HG03439 (cell line): ENCODE results near the gene SLC15A1.

ENCODE experiments used
- ATAC-seq: cut with Tn5 transposase; IDR thresholded peaks from one replicate; pipeline ENCODE4 v1.9.1; 2021; ENCODE audit warnings: mild to moderate bottlenecking, moderate library complexity; ENCODE audit not compliant: unreplicated experiment

SLC15A1 gene, protein sequence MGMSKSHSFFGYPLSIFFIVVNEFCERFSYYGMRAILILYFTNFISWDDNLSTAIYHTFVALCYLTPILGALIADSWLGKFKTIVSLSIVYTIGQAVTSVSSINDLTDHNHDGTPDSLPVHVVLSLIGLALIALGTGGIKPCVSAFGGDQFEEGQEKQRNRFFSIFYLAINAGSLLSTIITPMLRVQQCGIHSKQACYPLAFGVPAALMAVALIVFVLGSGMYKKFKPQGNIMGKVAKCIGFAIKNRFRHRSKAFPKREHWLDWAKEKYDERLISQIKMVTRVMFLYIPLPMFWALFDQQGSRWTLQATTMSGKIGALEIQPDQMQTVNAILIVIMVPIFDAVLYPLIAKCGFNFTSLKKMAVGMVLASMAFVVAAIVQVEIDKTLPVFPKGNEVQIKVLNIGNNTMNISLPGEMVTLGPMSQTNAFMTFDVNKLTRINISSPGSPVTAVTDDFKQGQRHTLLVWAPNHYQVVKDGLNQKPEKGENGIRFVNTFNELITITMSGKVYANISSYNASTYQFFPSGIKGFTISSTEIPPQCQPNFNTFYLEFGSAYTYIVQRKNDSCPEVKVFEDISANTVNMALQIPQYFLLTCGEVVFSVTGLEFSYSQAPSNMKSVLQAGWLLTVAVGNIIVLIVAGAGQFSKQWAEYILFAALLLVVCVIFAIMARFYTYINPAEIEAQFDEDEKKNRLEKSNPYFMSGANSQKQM

GRCh38 chr13:98752467-98753290, at the start of gene SLC15A1:
Gene SLC15A1, minus strand, starts transcription at chr13:98752672. Its CDS starts 74 bp downstream, at chr13:98752598.
- no peak for ATAC-seq

DNA sequence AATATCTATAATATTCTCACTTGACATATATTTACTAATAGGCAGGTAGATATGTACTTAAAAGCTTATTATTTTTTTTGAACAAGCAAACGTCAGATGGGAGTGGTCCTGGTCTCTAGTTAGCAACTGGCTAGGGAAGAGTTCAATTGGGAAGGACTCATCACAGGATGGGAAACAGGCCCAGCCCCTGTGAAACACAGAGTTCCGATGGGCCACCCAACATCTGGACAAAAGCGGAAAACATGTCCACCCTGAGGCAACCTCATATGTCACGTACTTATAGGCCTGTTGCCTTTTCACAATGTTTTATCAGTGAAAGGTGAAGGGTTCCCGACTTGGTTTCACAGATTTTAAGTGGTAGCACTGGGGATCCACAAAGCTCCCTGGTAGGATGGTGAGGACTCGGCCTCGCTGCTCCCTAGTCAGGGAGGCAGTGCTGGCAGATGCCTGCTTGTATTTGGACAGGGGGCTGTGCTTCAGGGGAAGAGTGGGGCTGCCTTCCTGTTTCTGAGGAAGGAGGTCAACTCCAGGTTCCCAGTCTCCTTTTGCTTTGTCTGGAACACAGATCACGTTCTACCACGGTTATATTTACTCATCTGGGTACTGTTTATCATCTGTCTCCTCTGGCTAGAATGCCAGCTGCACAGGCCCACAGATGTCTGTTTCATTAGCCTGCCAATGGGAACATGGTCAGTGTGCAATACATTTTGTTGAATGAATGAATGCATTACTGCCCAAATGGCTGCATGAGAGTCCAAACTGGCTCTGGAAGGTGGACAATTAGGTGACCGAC, 49.4 kb upstream of the SLC15A1 start:
- ATAC-seq: no peak

DNA sequence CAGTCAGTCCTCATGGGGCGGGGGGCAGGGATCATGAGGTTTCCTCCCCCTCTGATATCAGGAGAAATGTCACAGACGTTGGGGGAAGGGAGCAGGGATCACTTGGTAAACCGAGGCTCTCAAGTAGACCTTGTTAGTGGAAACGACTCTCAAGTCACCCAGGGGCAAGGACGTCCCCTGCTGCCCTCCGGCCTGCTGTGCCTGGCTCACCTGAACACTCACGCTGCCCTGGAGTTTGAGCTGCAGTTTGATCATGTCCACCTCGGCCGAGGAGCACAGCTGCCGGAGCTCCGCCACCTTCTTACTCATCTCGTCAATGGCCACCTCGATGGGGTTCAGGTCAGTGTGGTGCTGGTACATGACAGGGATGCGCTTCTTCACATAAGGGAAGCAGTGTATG, 47.6 kb upstream of the SLC15A1 start:
- no peak for ATAC-seq

GRCh38 chr13:98798849-98799645, 46.6 kb upstream of the SLC15A1 start:
- ATAC-seq: no peak

GRCh38 chr13:98797456-98797855, 45.0 kb upstream of the SLC15A1 start:
- ATAC-seq: no peak

- ATAC-seq: no peak
These were observed 44.3 kb upstream of the SLC15A1 start for GRCh38 chr13:98796798-98797197.

DNA sequence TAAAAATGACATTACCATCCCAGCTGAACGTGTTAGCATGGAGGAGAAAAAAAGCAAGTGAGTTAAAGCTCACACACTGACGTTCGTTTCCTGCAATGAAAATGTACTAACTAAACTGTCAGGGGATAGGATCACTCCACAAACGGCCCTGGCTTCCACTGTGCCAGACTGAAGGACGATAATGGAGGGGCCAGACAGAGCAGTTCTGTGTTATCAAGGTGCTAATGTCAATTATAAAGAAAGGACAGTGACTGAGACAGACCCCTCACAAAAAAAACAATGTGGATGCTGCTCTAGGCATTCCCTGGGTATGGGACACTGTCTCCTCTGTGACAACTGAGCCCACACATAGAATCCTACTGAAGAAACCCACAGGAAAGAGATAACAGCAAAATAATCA, 43.7 kb upstream of the SLC15A1 start:
- ATAC-seq: no peak

DNA sequence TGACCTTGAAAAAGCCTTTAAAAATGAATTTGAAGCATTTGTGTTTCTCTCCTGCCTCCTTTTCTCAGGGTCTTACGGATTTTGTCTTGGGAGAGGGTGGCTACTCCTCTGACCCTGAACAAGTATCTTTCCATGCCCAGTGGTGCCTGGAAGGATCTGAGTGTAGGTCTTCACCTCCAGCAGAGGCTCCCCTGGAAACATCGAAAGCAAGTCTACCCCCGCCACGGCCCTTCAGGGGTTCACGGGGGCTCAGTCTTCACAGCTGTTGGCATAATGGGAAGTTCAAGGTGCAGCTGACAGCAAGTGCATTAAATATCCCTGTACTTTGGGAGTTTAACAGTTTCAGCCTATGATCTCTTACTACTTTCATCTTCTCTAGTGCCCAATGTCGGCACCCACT, 42.7 kb upstream of the SLC15A1 start:
- no peak for ATAC-seq

DNA sequence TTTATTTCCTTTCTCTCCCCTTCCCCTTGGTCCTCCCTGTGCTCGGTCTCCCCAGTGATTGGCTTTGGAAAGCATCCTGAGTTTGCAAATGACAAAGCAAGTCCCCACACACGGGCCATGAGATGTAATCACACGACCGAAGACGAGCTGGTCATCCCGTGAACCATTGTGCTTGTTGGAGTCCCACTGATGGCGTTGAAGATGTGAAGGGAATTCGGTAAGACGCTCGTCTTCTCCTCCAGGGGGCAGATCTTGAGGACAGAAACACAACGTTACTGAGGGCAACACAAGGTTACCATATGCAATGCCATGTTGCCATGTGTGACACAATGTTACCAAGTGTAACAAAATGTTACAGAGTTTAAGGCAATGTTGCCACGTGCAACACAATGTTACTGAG, 42.0 kb upstream of the SLC15A1 start:
- no peak for ATAC-seq

GRCh38 chr13:98792785-98793495, 40.5 kb upstream of the SLC15A1 start:
- no peak for ATAC-seq

DNA sequence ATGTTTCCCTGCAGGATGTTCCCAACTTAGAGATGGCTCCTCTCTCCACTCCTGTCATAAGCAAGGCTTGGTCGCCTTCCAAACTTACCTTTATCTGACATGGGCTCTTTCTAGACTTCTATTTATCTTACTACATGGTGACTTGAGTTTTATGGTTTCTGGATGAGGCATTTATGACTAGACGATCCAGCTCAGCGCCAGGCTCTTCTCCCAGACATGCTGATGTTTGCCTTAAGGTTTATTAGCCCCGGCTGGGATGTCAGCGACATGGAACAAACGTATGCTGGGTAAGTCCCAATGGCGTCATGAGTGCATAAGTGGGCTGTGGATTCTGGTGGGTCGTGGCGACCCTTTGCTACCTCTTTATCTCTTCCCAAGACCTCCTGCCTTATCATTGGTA, 39.8 kb upstream of the SLC15A1 start:
- ATAC-seq: no peak

- no peak for ATAC-seq
These were observed 39.1 kb upstream of the SLC15A1 start for GRCh38 chr13:98791611-98792010.

- ATAC-seq: no peak
These were observed 35.5 kb upstream of the SLC15A1 start for GRCh38 chr13:98787996-98788395.

DNA sequence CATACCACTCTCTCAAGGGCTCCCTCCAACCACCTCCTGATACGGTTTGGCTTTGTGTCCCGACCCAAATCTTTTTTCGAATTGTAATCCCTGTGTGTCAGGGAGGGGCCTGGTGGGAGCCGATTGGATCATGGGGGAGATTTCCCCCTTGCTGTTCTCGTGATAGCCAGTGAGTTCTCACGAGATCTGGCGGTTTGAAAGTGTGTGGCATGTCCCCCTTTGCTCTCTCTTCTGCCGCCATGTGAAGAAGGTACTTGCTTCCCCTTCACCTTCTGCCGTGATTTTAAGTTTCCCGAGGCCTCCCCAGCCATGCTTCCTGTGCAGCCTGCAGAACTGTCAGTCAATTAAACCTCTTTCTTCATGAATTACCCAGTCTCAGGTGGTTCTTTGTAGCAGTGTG, 34.7 kb upstream of the SLC15A1 start:
- ATAC-seq: no peak

GRCh38 chr13:98786023-98786422, 33.6 kb upstream of the SLC15A1 start:
- no peak for ATAC-seq

DNA sequence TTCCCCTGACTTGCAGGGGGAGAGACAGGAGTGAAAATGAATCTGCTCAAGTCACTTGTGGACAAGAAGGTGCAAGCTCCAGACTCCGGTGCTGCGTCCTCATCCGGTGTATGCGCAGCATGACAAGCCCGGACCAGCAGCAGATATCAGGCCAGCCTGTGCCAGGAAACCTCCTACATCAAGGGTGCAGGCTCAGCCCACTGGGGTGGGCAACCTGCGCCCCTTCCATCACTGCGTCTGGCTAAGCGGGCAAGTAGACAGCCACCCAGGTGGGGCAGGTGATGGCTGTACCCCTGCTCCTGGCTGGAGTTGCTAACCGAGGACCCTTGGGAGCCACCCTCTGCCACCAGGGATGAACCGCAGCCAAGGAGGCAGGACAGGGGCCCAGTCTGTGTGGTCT, 32.9 kb upstream of the SLC15A1 start:
- ATAC-seq: no peak

DNA sequence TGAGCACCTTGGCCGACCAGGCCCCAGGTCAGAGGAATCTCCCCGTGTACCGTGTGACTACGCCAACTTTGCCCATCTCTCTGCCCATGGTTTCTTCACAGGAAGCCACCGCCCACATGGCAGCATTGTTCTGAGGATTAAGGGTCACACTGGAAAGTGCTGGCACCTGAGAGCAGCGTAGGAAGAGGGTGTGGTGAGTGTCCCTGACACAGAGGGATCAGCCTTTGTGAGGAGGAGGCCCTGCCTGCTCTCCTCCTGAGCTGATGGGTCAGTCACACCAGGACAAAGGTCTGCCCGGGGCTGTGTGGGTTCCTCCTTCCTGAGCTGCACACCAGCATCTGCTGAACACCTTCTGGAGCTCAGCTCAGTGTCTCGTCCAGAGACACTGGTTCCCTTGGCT, 32.2 kb upstream of the SLC15A1 start:
- ATAC-seq: no peak

GRCh38 chr13:98783856-98784478, 31.5 kb upstream of the SLC15A1 start:
- no peak for ATAC-seq

DNA sequence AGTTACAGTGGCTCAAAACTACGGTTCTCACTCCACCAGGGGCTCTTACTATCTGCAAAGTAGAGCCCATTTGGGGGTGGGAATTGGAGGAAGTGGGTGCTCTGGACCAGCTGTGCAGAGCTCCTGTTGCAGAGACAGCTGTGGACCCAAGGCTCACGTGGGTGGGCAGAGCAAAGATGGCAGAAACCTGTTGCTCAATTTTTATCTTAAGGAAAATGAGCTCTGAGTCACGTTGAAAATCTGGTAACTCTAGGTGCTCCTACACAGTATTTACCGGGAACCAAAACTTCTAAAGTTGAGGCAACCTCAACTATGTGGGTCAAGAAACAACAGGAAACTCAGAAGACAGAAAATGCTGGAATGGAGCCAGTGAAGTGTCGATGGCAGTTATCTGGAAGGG, 30.2 kb upstream of the SLC15A1 start:
- no peak for ATAC-seq
